Breast epithelium (tissue), 4 donors: ENCODE measurements around the gene PPL. TPM values are rescaled to one million over a fixed set of nuclear protein-coding genes. Genes with fewer than 3 reads are reported as not detected.

Experiments used
- DNase-seq, 2 donors: peaks; one replicate each; pipeline ENCODE4 v3.0.0-alpha.2; 2019; ENCODE audit warnings: low spot score in 2 of 2
- H3K27ac ChIP-seq, 2 donors: fragments of 200-600 bp; sonication (generic) in 1 of 2; one replicate each; pipeline ENCODE4 v1.5.1; 2016 to 2019; ENCODE audit warnings: mild to moderate bottlenecking in 1 of 2
- H3K27me3 ChIP-seq, 2 donors: fragments of 200-600 bp; sonication (generic) in 1 of 2; one replicate each; pipeline versions ENCODE4 v1.5.1 to v1.6.0; 2017 to 2019; ENCODE audit warnings: control low read depth in 1 of 2, mild to moderate bottlenecking in 1 of 2
- H3K36me3 ChIP-seq: fragments of 200-600 bp; one replicate; pipeline ENCODE4 v1.5.1; 2019
- H3K4me1 ChIP-seq, 2 donors: fragments of 200-600 bp; sonication (generic); one replicate each; pipeline ENCODE4 v1.5.1; 2016 to 2019; ENCODE audit warnings: control low read depth in 1 of 2
- H3K4me3 ChIP-seq, 3 donors: fragments of 200-600 bp; sonication (generic); 1 replicate in 2 of 3; 2 replicates in 1 of 3; pipeline ENCODE4 v1.5.1; 2016 to 2019; ENCODE audit warnings: mild to moderate bottlenecking in 3 of 3, moderate library complexity in 2 of 3
- H3K9me3 ChIP-seq, 2 donors: fragments of 200-600 bp; sonication (generic) in 1 of 2; one replicate each; pipeline ENCODE4 v1.5.1; 2016 to 2019; ENCODE audit warnings: control low read depth in 1 of 2
- POLR2A ChIP-seq: fragments of 450-650 bp; IDR thresholded peaks from one replicate; pipeline ENCODE4 v1.6.1; 2016; ENCODE audit warnings: antibody characterized with exemption, mild to moderate bottlenecking, moderate library complexity
- POLR2AphosphoS5 ChIP-seq, 3 donors: sonication (generic); formaldehyde crosslinking; IDR thresholded peaks; one replicate each; pipeline ENCODE4 v1.6.1; 2017; ENCODE audit warnings: antibody characterized with exemption in 3 of 3
- intact Hi-C: fragments of 100-400 bp; cut with DNase I; formaldehyde crosslinking; loops from one replicate; pipeline ENCODE4 v1.15.1; 2023; ENCODE audit warnings: low total_unique reads
- total RNA-seq, 3 donors: library from RNA; depleted of rRNA; stranded (reverse); fragments of >200 nt; gene quantifications; one replicate each; pipeline ENCODE4 v1.1.0, GENCODE V29; 2016
- TF ChIP-seq, protein P1 (sequence below), 3 donors: fragments of 450-650 bp; IDR thresholded peaks; one replicate each; pipeline ENCODE4 v1.5.1; 2016 to 2017; ENCODE audit warnings: antibody characterized with exemption in 3 of 3, mild to moderate bottlenecking in 3 of 3, moderate library complexity in 3 of 3

PPL gene
- total RNA-seq, 3 donors from 2014 or later, result 53.1 to 169 (median 97.5) TPM

DNA sequence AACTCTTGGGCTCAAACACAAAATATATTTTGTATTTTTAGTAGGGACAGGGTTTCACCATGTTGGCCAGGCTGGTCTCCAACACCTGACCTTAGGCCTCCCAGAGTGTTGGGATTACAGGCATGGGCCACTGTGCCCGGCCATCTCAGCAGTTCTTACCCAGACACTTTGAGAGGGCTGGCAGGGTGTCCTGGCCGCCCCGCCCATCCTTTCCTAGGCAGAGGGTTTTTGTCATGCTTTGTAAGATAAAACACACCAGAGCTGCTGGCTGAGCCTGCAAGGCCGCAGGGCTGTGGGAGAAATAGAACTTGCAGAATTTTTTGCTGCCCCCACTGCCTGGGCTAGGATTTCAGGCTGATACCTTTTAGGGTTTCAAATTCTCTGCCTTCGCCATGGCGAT, 8.7 kb downstream of the PPL start:
- Histone ChIP-seq H3K27me3 (no peaks in the 10 kb centered on the region), H3K36me3 (no peaks in the 10 kb centered on the region), H3K4me3 (no peak overlapping the region), H3K4me1 (peaks cover 2 to 14% of the 10 kb centered on the region in 2 donors), H3K27ac (no peak overlapping the region), H3K9me3 (peaks cover 0 to 7% of the 10 kb centered on the region in 2 donors)
- DNase-seq, result no peak
- TF ChIP-seq POLR2AphosphoS5 (IDR thresholded peaks at IDR 0.05), result no peak
- TF ChIP-seq, protein P1, sequence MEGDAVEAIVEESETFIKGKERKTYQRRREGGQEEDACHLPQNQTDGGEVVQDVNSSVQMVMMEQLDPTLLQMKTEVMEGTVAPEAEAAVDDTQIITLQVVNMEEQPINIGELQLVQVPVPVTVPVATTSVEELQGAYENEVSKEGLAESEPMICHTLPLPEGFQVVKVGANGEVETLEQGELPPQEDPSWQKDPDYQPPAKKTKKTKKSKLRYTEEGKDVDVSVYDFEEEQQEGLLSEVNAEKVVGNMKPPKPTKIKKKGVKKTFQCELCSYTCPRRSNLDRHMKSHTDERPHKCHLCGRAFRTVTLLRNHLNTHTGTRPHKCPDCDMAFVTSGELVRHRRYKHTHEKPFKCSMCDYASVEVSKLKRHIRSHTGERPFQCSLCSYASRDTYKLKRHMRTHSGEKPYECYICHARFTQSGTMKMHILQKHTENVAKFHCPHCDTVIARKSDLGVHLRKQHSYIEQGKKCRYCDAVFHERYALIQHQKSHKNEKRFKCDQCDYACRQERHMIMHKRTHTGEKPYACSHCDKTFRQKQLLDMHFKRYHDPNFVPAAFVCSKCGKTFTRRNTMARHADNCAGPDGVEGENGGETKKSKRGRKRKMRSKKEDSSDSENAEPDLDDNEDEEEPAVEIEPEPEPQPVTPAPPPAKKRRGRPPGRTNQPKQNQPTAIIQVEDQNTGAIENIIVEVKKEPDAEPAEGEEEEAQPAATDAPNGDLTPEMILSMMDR (IDR thresholded peaks at IDR 0.05), result no peak
- TF ChIP-seq POLR2A, result no peak
- intact Hi-C loops, result no loop called here

- no peak overlapping the region for H3K27ac ChIP-seq
- DNase-seq, result no peak
- H3K4me1 ChIP-seq, result peaks cover 2 to 14% of the 10 kb centered on the region in 2 donors
- peaks cover 0 to 7% of the 10 kb centered on the region in 2 donors for H3K9me3 ChIP-seq
- no peaks in the 10 kb centered on the region for H3K36me3 ChIP-seq
- H3K27me3 ChIP-seq, result no peaks in the 10 kb centered on the region
- intact Hi-C loops, result no loop called here
- H3K4me3 ChIP-seq, result no peak overlapping the region
- TF ChIP-seq, protein P1 (IDR thresholded peaks at IDR 0.05), result no peak
- no peak for TF ChIP-seq POLR2A
- TF ChIP-seq POLR2AphosphoS5 (IDR thresholded peaks at IDR 0.05), result no peak
Measured at GRCh38 chr16:4927661-4928060, 9.3 kb downstream of the PPL start.

GRCh38 chr16:4926928-4927327, 10.0 kb downstream of the PPL start:
- Histone ChIP-seq H3K4me3 (no peak overlapping the region), H3K27ac (no peak overlapping the region), H3K27me3 (no peaks in the 10 kb centered on the region), H3K9me3 (peaks cover 0 to 7% of the 10 kb centered on the region in 2 donors), H3K36me3 (no peaks in the 10 kb centered on the region), H3K4me1 (peaks cover 2 to 14% of the 10 kb centered on the region in 2 donors)
- TF ChIP-seq POLR2A (no peak), POLR2AphosphoS5 (IDR thresholded peaks at IDR 0.05) (no peak)
- TF ChIP-seq, protein P1 (IDR thresholded peaks at IDR 0.05), result no peak
- intact Hi-C loops, result no loop called here
- DNase-seq, result no peak

GRCh38 chr16:4925791-4926190, 11.2 kb downstream of the PPL start:
- DNase-seq, result no peak
- no peaks in the 10 kb centered on the region for H3K27me3 ChIP-seq
- intact Hi-C loops, result no loop called here
- H3K9me3 ChIP-seq, result peaks cover 0 to 7% of the 10 kb centered on the region in 2 donors
- TF ChIP-seq POLR2AphosphoS5 (IDR thresholded peaks at IDR 0.05), result no peak
- TF ChIP-seq, protein P1 (IDR thresholded peaks at IDR 0.05), result no peak
- TF ChIP-seq POLR2A, result no peak
- no peak overlapping the region for H3K4me3 ChIP-seq
- H3K4me1 ChIP-seq, result peaks cover 2 to 14% of the 10 kb centered on the region in 2 donors
- peak overlapping the region; percentile 75 to 86 for H3K27ac ChIP-seq
- H3K36me3 ChIP-seq, result no peaks in the 10 kb centered on the region

DNA sequence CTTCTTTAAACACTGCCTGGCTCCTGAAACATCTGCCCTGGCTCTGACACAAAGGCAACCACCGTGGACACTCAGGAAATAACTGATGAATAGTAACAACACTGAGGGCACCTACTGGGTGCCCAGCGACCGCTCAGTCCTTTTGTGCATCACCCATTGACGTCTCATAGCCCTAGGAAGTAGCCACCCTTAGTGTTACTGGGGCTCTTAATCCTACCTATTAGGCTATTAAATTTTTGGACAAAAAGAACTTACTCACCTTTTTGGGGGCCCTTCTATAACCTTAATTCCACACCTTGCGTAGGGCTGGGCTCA, 11.7 kb downstream of the PPL start:
- Histone ChIP-seq H3K27ac (peak overlapping the region; percentile 75 to 86), H3K4me3 (peak overlapping the region in 1 of 3 donors; percentile 26), H3K4me1 (peaks cover 2 to 14% of the 10 kb centered on the region in 2 donors), H3K9me3 (peaks cover 0 to 7% of the 10 kb centered on the region in 2 donors), H3K36me3 (no peaks in the 10 kb centered on the region), H3K27me3 (no peaks in the 10 kb centered on the region)
- intact Hi-C loops, result no loop called here
- TF ChIP-seq POLR2AphosphoS5 (IDR thresholded peaks at IDR 0.05), result no peak
- TF ChIP-seq, protein P1 (IDR thresholded peaks at IDR 0.05), result no peak
- TF ChIP-seq POLR2A, result no peak
- DNase-seq, result no peak
